ENCODE data around the gene RAD23A.

RAD23A gene

GRCh38 chr19:12986726-12987125 is 41.1 kb downstream of the RAD23A start:
- no peak for FAIRE-seq

DNA sequence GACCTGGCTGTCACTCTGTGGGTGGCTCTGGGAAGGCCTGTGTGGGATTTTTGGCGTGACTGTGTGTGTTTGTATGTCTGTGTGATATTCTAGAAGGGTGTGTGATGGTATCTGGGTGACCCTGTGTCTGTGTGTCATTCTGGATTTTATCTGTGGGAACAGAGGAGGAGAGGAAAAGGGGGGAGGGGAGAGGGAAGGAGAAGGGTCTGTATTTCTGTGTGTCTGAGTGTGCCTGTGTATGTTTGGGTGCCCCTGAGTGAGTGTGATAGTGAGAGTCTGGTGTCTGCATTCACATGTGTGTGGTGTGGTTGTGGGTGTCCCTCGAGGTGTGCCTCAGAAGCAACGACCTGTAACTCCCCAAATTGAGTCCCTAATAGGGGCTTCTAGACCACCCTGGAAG is 41.5 kb downstream of the RAD23A start:
- no peak for FAIRE-seq

DNA sequence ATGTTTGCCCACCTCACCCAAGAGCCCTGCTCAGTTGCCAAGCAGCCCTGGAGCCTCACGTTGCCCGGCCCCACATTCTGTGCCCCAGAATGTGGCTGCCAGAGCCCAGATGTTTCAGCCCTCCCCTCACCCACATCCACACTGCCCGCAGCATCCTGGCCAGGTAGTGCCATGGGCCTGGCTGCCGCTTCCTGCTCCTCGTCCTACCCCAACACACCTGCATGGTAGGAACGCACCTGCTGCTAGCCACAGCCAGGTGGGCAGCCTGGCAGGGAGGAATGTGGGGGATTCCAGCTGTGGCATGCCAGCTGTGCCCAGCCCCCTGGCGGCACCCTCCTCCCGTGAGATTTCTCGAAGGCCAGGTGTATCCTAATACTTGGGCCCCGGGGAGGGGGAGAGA is 42.1 kb downstream of the RAD23A start:
- FAIRE-seq, result no peak

DNA sequence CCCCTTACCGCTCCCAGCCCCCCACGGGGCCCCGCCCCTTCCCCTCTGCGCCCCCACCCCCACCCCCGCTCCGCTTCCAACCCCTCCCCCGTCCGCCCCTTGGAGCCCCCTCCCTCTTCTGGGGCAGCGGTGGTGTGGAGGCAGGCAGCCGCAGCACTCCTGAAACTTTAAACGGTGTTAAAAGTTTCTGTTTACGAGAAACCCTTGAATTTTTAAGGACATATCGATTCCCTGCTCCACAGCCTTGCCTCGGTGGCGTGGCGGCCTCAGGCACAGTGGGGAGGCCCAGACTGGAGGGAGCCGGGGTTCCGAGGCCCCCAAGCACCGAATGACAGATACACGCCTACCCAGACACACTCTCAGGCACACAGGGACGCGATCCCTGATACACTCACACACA is 44.8 kb downstream of the RAD23A start:
- no peak for FAIRE-seq

GRCh38 chr19:12990853-12991252 is 45.2 kb downstream of the RAD23A start:
- FAIRE-seq, result no peak

- no peak for FAIRE-seq
Observed at GRCh38 chr19:12991296-12991695, 45.6 kb downstream of the RAD23A start.

DNA sequence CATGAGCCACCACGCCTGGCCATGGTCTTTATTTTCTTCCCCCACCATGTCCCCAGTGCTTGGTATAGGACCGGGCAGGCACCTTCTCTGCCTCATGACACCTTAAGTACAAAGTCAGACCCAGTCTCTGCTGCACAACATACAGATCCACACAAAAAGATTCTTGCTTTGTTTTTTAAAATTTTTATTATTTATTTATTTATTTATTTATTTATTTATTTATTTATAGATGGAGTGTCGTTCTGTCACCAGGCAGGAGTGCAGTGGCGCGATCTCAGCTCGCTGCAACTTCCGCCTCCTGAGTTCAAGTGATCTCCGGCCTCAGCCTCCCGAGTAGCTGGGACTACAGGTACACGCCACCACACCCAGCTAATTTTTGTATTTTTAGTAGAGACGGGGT is 47.1 kb downstream of the RAD23A start:
- no peak for FAIRE-seq

GRCh38 chr19:12993562-12993961 is 47.9 kb downstream of the RAD23A start:
- no peak for FAIRE-seq

- FAIRE-seq, result no peak
Observed at GRCh38 chr19:12994701-12995595, 49.3 kb downstream of the RAD23A start, which contains the start of gene NFIX. TSS of gene NFIX (plus strand) at chr19:12995475. CDS start at chr19:12995838, 363 bp downstream.

DNA sequence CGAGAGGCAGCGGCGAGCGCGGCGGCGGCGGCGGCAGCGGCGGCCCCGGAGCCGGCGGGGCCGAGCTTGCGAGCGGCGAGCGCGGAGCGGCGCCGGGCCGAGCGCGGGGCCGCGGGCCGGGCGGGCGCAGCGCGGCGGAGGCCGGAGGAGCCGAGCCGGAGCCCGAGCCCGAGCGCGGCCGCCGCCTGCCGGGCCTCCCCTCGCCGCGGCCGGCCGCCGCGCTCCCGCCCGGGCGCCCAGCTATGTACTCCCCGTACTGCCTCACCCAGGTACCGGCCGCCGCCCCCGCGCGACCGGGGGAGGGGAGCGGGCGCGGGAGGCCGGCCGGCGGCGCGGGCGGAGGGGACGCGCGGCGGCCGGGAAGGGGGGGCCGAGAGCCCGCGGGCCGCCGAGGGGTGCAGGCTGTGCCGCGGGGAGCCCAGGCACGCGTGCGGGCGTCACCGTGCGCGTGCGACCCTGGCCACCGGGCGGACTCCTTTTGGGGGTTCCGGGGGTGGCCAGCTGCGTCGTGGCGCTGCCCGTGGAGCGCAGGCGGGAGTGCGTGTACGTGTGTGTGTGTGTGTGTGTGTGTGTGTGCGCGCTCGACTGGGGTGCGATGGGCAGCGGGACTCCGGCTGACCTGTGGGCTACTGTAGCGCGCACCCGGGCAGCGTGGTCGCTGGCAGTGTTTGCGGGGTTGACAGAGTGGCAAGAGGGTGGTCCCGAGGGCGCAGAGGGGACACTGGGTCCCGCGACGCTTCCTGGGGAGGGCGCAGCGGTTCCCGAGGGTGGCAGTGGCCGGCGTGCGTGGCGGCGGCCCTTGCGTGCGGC is 50.1 kb downstream of the RAD23A start:
- no peak for FAIRE-seq

DNA sequence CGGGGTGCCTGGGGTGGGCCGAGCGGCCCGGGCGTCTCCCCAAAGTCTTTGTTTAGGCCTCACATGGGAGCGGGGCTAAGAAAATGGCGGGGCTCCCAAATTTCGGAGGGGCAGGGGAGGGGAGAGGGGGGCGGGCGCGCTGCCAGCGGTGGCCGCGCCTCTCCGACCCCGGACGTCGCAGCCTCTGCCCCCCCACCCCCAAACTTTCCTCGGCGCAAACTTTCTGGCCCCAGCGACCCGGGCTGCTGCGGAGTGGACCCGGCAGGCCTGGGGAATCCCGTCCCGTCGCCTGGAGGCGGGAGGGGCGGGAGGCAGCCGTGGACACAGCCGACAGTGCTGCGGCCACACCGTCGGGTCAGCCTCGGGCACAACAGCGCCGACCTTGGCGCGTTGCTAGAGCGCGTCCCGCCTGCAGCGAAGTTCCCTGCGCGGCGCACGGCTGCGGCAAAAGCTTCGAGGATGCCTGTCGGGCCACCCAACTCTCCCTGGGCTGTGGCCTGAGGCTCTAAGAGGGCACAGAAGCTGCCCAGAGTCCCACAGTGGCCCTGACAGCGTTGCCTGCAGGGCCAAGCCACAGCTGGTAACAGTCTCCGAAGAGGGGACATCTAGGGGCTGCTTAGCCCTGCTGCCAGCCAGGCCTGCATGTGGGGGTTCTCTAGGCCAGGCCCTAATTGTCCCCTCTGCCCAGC is 50.9 kb downstream of the RAD23A start:
- FAIRE-seq, result no peak

- no peak for FAIRE-seq
Observed at GRCh38 chr19:12997179-12997966, 51.7 kb downstream of the RAD23A start.

DNA sequence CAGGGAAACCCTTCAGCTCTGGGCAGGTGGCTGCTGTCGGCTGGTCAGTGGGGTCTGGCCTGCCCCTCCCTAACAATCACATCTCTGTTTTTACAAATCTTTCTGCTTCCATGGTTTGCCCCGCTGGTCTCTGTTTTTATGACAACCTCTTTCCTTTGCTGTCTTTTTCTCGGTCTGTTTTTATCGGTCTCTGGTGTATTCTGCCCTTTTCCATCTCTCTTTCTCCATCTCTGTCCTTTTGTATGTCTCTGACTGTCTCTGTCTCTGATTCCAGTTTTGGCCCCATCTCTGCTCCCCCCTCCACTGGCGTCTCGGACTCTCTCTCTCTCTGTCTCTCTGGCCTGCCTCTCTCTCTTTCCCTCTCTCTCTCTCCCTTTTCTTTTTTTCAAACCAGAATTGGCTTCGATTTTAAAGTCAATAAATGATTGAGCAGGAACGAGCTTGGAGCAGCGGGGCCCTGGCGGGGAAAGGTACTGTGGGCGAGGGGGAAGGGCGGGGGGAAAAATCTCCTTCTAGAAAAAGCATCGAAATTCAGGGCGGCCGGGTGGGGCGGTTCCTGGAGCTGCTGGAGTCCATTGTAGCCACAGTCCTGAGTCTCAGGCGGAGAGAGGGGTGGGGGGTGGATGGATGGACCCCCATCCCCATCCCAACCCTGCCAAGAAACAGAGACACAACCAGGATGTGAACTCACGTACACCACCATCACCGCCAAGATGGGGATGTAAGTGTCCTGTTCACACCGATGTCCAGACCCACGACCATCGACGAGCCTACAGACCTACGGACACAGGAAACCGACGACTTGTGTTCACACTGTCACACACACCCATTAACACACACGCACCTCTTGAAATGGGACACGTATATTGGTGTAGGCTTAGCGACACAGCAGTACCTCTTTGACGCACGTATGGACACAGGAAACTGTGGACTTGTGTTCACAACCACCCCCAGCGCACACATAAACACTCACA is 52.6 kb downstream of the RAD23A start:
- FAIRE-seq, result no peak

- no peak for FAIRE-seq
Observed at GRCh38 chr19:13001166-13001501, 55.5 kb downstream of the RAD23A start.

- FAIRE-seq, result no peak
Observed at GRCh38 chr19:13001502-13002165, 56.0 kb downstream of the RAD23A start.

DNA sequence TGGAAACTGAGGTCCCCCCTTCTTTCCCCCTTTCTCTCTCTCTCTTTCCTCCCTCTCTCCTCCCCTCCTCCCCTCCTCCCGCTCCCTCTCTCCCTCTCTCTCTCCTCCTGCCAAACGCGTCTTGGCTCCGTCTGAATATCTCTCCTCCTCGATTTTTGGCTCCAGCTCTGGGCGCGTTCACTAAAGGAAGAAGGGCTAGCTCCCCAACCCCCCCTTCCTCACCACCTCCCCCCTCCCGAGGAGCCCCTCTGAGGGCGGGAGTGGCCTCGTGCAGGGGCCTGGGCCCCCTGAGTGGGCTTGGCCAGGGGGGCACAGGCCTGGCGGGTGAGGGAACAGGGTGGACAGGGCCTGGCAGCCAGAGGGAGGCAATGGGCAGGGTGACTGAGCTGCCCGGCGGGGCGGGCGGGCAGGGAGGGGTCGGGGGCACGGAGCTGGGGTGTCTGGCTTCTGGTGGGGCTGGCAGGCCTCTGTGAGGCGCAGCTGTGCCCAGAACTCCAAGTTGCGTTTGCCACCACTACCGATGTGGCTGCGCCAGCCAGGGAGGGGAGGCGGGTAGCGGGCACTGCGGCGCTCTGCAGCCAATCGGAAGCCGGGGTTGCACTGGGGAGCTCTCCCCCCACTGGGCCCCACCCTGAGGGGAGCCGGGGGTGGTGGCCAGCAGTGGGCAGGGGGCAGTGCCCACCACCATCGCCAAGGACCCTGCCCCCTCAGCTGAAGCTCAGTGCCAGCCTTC is 56.7 kb downstream of the RAD23A start:
- FAIRE-seq, result no peak

DNA sequence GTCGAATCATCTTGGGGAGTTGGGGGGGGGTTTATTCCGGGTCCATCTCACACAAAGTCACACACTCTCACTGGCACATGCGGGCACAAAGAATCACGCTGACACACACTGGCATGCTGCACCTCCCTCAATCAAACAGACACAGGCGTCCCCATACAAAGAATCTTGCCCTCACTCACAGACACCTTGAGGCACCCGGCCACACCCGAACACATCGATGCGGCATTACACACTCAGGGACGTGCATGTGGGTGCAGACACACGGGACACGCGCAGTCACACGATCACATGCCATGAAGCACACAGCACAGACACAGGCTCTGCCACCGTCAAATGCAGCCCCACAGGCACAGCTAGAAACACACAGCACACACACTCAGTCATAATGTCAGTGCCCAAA is 57.4 kb downstream of the RAD23A start:
- FAIRE-seq, result no peak
